Endothelial cell of umbilical vein (primary cell): ENCODE measurements around the gene PANX3. TPM values are rescaled to one million over a fixed set of nuclear protein-coding genes. Genes with fewer than 3 reads are reported as not detected.

Experiments used
- BruUV-seq: library from RNA; stranded (reverse); fragments of 400-500 nt; replicated peaks from 2 replicates; lab custom pipeline; 2021; lab: Mats Ljungman, UMichigan
- CTCF ChIA-PET: fragments of 300-600, 350-600 bp; sonication (Branson Sonifier 250); formaldehyde crosslinking; loops from one replicate; lab custom pipeline; 2021; ENCODE audit warnings: antibody characterized with exemption, inconsistent platforms; lab: Charles Lee
- POLR2A ChIA-PET: fragments of 300-600, 350-600 bp; sonication (Branson Sonifier 250); formaldehyde crosslinking; loops from one replicate; lab custom pipeline; 2021; ENCODE audit warnings: antibody characterized with exemption, inconsistent platforms; lab: Charles Lee
- DNase-seq: peaks from one replicate; pipeline ENCODE4 v3.0.0-alpha.2; 2011; ENCODE audit warnings: low read depth, low spot score
- FAIRE-seq: peaks from 2 replicates; lab custom pipeline; 2011; peaks lifted over from hg19 to GRCh38; lab: Jason Lieb, UNC
- H2AFZ ChIP-seq: 2 replicates; pipeline ENCODE4 v1.6.0; 2012; ENCODE audit warnings: low read depth, low read length, control low read depth, inconsistent platforms
- H3K27ac ChIP-seq: 2 replicates; pipeline ENCODE4 v1.5.1; 2011; ENCODE audit warnings: low read depth, mild to moderate bottlenecking, control low read depth, low read length, moderate library complexity; ENCODE audit not compliant: insufficient read depth
- H3K27me3 ChIP-seq, 2 experiments: 2 replicates each; pipeline versions ENCODE4 v1.6.0 to v1.6.1; 2011; ENCODE audit warnings: low read length in 2 of 2, mixed read lengths in 1 of 2; ENCODE audit not compliant: control insufficient read depth in 2 of 2, insufficient read depth in 2 of 2
- H3K36me3 ChIP-seq, 2 experiments: 2 replicates in 1 of 2; 3 replicates in 1 of 2; pipeline ENCODE4 v1.5.1; 2011; ENCODE audit warnings: low read length in 2 of 2, mild to moderate bottlenecking in 1 of 2, moderate library complexity in 1 of 2; ENCODE audit not compliant: control insufficient read depth in 2 of 2, insufficient read depth in 2 of 2; ENCODE audit errors: extremely low read depth in 1 of 2
- H3K4me1 ChIP-seq: 3 replicates; pipeline ENCODE4 v1.5.1; 2011; ENCODE audit warnings: mild to moderate bottlenecking, low read length; ENCODE audit not compliant: control insufficient read depth, insufficient read depth; ENCODE audit errors: extremely low read depth
- H3K4me2 ChIP-seq: 2 replicates; pipeline ENCODE4 v1.6.1; 2011; ENCODE audit warnings: low read length, control low read depth, mixed read lengths; ENCODE audit not compliant: insufficient read depth
- H3K4me3 ChIP-seq, 3 experiments: fragments of 200-600 bp in 1 of 3; sonication (generic), shearing (Covaris generic) in 1 of 3; replicated peaks in 1 of 3; 2 replicates each; pipeline ENCODE4 v1.5.1; 2011 to 2016; ENCODE audit warnings: control low read depth in 3 of 3, low read length in 3 of 3, mild to moderate bottlenecking in 2 of 3, inconsistent platforms in 1 of 3, low read depth in 1 of 3, moderate library complexity in 1 of 3; ENCODE audit not compliant: insufficient read depth in 1 of 3
- H3K79me2 ChIP-seq: 2 replicates; pipeline ENCODE4 v1.6.0; 2012; ENCODE audit warnings: low read length, inconsistent platforms; ENCODE audit not compliant: control insufficient read depth, insufficient read depth
- H3K9ac ChIP-seq: replicated peaks from 2 replicates; pipeline ENCODE3; 2011; ENCODE audit warnings: low read length, control low read depth; ENCODE audit not compliant: insufficient read depth; ENCODE audit errors: extremely low read depth
- H3K9me1 ChIP-seq: replicated peaks from 3 replicates; pipeline ENCODE4 v1.6.0; 2011; ENCODE audit warnings: mild to moderate bottlenecking, low read length; ENCODE audit not compliant: control insufficient read depth, insufficient read depth; ENCODE audit errors: extremely low read depth
- H3K9me3 ChIP-seq: replicated peaks from 2 replicates; pipeline ENCODE4 v1.5.1; 2012; ENCODE audit warnings: low read length, inconsistent platforms; ENCODE audit not compliant: control insufficient read depth, insufficient read depth
- H4K20me1 ChIP-seq: replicated peaks from 2 replicates; pipeline ENCODE3; 2011; ENCODE audit warnings: mild to moderate bottlenecking, low read length; ENCODE audit not compliant: control insufficient read depth, insufficient read depth; ENCODE audit errors: extremely low read depth
- EZH2 ChIP-seq: IDR thresholded peaks from 2 replicates; pipeline ENCODE4 v1.6.1; 2012; ENCODE audit warnings: borderline replicate concordance, low read depth, mild to moderate bottlenecking, moderate library complexity, low read length, inconsistent platforms; ENCODE audit not compliant: severe bottlenecking
- FOS ChIP-seq: IDR thresholded peaks from 2 replicates; pipeline ENCODE4 v1.6.1; 2011; ENCODE audit warnings: mild to moderate bottlenecking, low read length, moderate library complexity, borderline replicate concordance; ENCODE audit not compliant: insufficient read depth
- GATA2 ChIP-seq: IDR thresholded peaks from 2 replicates; pipeline ENCODE4 v1.7.0; 2011; ENCODE audit warnings: low read depth, mild to moderate bottlenecking, moderate library complexity, mixed read lengths, low read length; ENCODE audit not compliant: insufficient read length, insufficient read depth
- JUN ChIP-seq: IDR thresholded peaks from 2 replicates; pipeline ENCODE4 v1.6.1; 2011; ENCODE audit warnings: borderline replicate concordance, low read depth; ENCODE audit not compliant: insufficient read length, insufficient read depth
- MYC ChIP-seq: IDR thresholded peaks from one replicate; pipeline ENCODE4 v1.6.1; 2011; ENCODE audit warnings: mild to moderate bottlenecking, low read depth, low read length
- POLR2A ChIP-seq: IDR thresholded peaks from 2 replicates; pipeline ENCODE4 v1.6.1; 2012; ENCODE audit warnings: low read depth, mild to moderate bottlenecking, control low read depth, low read length
- POLR2AphosphoS5 ChIP-seq: IDR thresholded peaks from 2 replicates; pipeline ENCODE4 v1.6.1; 2012; ENCODE audit warnings: low read depth, mild to moderate bottlenecking, control low read depth, low read length, moderate library complexity; ENCODE audit not compliant: insufficient read depth
- dilution Hi-C: fragments of 300-500 bp; cut with MboI; formaldehyde crosslinking; loops from one replicate; pipeline ENCODE4 v1.15.0; 2019; ENCODE audit warnings: low sequenced_read_pairs; ENCODE audit not compliant: extremely low pct_ligation_motif_present
- intact Hi-C: fragments of 100-400 bp; cut with micrococcal nuclease; formaldehyde crosslinking; loops from one replicate; pipeline ENCODE4 v1.10.0; 2022
- polyA plus RNA-seq, 4 experiments: library from polyadenylated mRNA; depleted of rRNA in 3 of 4; stranded (reverse) in 3 of 4; unstranded in 1 of 4; fragments of >200 nt; gene quantifications; 2 replicates each; pipeline versions ENCODE4 v1.2.1 to v1.2.3, GENCODE V29; 2011 to 2012; ENCODE audit warnings: missing spikeins in 1 of 4
- total RNA-seq: library from RNA; stranded (reverse); gene quantifications from 2 replicates; pipeline ENCODE4 v1.2.3, GENCODE V29; 2021
- TF ChIP-seq, protein P1 (sequence below), 2 donors: IDR thresholded peaks; 1 replicate in 1 of 2; 2 replicates in 1 of 2; pipeline ENCODE4 v1.5.1; 2011; ENCODE audit warnings: low read length in 2 of 2, mild to moderate bottlenecking in 2 of 2, moderate library complexity in 2 of 2, control low read depth in 1 of 2, inconsistent platforms in 1 of 2, low read depth in 1 of 2; ENCODE audit not compliant: insufficient read depth in 1 of 2; ENCODE audit errors: extremely low read depth in 1 of 2
- TF ChIP-seq, protein P2 (sequence below): IDR thresholded peaks from 2 replicates; pipeline ENCODE4 v1.6.1; 2011; ENCODE audit not compliant: insufficient read depth, insufficient read length

PANX3 gene
- total and polyA plus RNA-seq, 2 donors (not counting 3 experiments of a cell fraction or from before 2014, with no cell fraction given): not detected

DNA sequence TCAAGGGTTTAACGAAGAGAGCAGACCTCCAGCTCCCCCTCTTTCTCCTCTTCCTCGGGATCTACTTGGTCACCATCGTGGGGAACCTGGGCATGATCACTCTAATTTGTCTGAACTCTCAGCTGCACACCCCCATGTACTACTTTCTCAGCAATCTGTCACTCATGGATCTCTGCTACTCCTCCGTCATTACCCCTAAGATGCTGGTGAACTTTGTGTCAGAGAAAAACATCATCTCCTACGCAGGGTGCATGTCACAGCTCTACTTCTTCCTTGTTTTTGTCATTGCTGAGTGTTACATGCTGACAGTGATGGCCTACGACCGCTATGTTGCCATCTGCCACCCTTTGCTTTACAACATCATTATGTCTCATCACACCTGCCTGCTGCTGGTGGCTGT is 41.1 kb upstream of the PANX3 start:
- dilution Hi-C loops: no loop called here
- Histone ChIP-seq H3K9me1 (peaks cover 4% of the 10 kb centered on the region), H3K4me3 (no peak overlapping the region), H2AFZ (no peak overlapping the region), H3K9ac (no peak overlapping the region), H3K27ac (no peak overlapping the region), H4K20me1 (no peaks in the 10 kb centered on the region), H3K4me1 (no peaks in the 10 kb centered on the region), H3K36me3 (no peaks in the 10 kb centered on the region), H3K9me3 (no peaks in the 10 kb centered on the region), H3K79me2 (no peaks in the 10 kb centered on the region), H3K4me2 (no peak overlapping the region), H3K27me3 (peaks cover 0 to 3% of the 10 kb centered on the region in 2 experiments)
- TF ChIP-seq, protein P1, sequence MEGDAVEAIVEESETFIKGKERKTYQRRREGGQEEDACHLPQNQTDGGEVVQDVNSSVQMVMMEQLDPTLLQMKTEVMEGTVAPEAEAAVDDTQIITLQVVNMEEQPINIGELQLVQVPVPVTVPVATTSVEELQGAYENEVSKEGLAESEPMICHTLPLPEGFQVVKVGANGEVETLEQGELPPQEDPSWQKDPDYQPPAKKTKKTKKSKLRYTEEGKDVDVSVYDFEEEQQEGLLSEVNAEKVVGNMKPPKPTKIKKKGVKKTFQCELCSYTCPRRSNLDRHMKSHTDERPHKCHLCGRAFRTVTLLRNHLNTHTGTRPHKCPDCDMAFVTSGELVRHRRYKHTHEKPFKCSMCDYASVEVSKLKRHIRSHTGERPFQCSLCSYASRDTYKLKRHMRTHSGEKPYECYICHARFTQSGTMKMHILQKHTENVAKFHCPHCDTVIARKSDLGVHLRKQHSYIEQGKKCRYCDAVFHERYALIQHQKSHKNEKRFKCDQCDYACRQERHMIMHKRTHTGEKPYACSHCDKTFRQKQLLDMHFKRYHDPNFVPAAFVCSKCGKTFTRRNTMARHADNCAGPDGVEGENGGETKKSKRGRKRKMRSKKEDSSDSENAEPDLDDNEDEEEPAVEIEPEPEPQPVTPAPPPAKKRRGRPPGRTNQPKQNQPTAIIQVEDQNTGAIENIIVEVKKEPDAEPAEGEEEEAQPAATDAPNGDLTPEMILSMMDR (IDR thresholded peaks at IDR 0.05; ENCODE audit: extremely low read depth in 1 of 2, insufficient read depth in 1 of 2, low read depth in 1 of 2, low read length in 2 of 2): no peak
- TF ChIP-seq EZH2 (no peak), MYC (no peak), GATA2 (no peak)
- intact Hi-C loops: no loop called here
- POLR2A ChIA-PET: no interaction called here
- no peak for DNase-seq
- no TSS peak for BruUV-seq
- FAIRE-seq: no peak
- CTCF ChIA-PET: no interaction called here

DNA sequence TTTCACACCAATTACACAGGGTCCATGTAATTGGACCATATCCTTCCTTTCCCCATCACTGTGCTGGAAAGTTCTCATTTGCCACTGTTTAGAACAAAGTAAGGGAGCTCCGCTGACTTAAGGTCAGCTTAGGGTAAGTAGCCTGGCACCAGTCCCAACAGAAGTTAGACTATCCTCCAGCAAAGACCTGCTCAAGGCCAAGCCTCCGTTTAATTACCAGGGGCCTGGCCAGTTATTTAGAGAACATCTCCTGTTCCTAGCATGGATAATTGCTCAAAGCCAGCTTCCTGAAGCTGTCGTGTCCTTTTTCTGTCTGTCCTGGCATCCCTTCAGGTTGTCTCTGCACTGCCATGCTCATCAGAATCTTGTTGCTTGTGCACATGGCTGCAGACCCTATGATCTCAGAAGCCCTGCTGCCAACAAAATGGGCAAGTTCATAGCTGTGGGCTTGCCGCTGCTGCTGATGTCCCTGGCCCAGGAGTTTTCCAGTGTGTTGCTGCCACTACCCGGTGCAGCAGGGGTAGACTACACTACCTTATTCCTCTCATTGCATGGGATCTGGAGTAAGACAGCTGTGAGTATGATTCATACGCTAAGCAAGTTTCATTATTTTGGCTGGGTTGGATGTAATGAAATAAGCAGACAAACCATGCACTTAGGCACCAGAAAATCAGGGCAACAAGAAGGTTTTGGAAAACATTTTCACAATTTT is 33.4 kb upstream of the PANX3 start:
- FAIRE-seq (no peak), DNase-seq (no peak)
- no TSS peak for BruUV-seq
- ChIA-PET POLR2A (no interaction called here), CTCF (interaction anchor here (1.3 to 1.5 kb wide), 2 partner anchors 161 to 174 kb away, joined by 3 to 6 read pairs; no protein-coding TSS in a partner anchor)
- no peak overlapping the region for H3K9ac ChIP-seq
- H3K27ac ChIP-seq: no peak overlapping the region
- H3K4me2 ChIP-seq: no peak overlapping the region
- H3K9me3 ChIP-seq: no peaks in the 10 kb centered on the region
- no peaks in the 10 kb centered on the region for H3K9me1 ChIP-seq
- intact Hi-C loops (no loop called here), dilution Hi-C loops (no loop called here)
- H2AFZ ChIP-seq: no peak overlapping the region
- no peaks in the 10 kb centered on the region for H3K79me2 ChIP-seq
- TF ChIP-seq, protein P1 (IDR thresholded peaks at IDR 0.05; ENCODE audit: extremely low read depth in 1 of 2, insufficient read depth in 1 of 2, low read depth in 1 of 2, low read length in 2 of 2): no peak
- no peak for TF ChIP-seq EZH2
- no peak for TF ChIP-seq GATA2
- TF ChIP-seq, protein P2, sequence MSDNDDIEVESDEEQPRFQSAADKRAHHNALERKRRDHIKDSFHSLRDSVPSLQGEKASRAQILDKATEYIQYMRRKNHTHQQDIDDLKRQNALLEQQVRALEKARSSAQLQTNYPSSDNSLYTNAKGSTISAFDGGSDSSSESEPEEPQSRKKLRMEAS: no peak
- TF ChIP-seq MYC: no peak
- TF ChIP-seq POLR2A: no peak
- no peak for TF ChIP-seq FOS
- TF ChIP-seq POLR2AphosphoS5: no peak
- TF ChIP-seq JUN: no peak
- H3K36me3 ChIP-seq: no peaks in the 10 kb centered on the region
- H3K4me3 ChIP-seq: no peak overlapping the region
- H3K27me3 ChIP-seq: peaks cover 2 to 8% of the 10 kb centered on the region in 2 experiments
- H3K4me1 ChIP-seq: no peaks in the 10 kb centered on the region
- no peaks in the 10 kb centered on the region for H4K20me1 ChIP-seq
